Ureter (tissue), 1 donor: ENCODE results near the gene ST6GALNAC2. TPM values are rescaled to one million over a fixed set of nuclear protein-coding genes. Genes with fewer than 3 reads are reported as not detected.

Source experiments
- DNase-seq: peaks from one replicate; pipeline ENCODE4 v3.0.0-alpha.2; 2020; ENCODE audit warnings: low spot score
- total RNA-seq: library from RNA; stranded (reverse); gene quantifications from one replicate; pipeline ENCODE4 v1.2.4, GENCODE V29; 2023
- donor health status: DM: yes; HTN: yes; CAD: no.

The ST6GALNAC2 gene
- total RNA-seq, 1 donor from 2014 or later = 28.7 TPM

GRCh38 chr17:76599694-76600460 is 14.2 kb upstream of the ST6GALNAC2 start:
- DNase-seq = no peak

DNA sequence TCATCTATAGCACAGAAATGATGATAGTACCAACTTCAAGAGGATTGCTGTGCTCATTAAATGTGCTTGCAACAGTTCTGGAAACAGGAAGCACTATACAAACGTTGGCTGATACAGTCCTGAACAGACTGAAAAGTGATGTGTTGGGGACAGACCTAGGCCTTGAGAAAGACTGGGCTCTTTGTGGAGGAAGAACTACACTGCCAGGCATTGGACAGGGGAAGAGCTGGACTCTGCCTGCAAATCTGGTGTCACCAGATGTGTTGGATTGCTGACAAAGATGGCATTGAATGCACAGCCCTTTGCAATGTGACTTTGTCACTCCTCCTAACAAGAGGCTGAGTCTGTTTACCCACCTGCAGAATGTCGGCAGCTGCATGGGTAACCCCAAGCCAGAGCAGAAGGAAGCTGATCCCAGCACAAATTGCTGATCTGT is 12.4 kb upstream of the ST6GALNAC2 start:
- DNase-seq = no peak

- peak; percentile 71 for DNase-seq
These were observed 11.7 kb upstream of the ST6GALNAC2 start for GRCh38 chr17:76597156-76598003.

DNA sequence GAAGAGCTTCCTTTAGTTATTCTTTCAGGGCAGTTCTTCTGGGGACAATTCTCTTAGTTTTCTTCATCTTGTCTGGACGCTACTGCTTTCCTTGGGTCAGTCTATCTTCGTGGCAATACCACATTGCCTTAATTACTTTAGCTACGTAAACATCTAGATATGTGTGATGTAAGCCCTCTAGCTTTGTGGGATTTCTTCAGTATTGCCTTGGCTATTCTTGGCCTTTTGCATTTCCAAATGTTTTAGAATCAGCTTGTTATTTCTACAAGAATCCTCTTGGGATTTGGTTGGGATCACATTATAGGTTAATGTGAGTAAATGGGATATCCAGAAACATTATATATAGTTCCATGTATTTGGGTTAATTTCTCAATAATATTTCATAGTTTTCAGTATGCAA is 9.0 kb upstream of the ST6GALNAC2 start:
- no peak for DNase-seq

GRCh38 chr17:76593959-76594358 is 8.3 kb upstream of the ST6GALNAC2 start:
- DNase-seq = no peak

- DNase-seq = no peak
These were observed 7.7 kb upstream of the ST6GALNAC2 start for GRCh38 chr17:76593384-76593826.

DNA sequence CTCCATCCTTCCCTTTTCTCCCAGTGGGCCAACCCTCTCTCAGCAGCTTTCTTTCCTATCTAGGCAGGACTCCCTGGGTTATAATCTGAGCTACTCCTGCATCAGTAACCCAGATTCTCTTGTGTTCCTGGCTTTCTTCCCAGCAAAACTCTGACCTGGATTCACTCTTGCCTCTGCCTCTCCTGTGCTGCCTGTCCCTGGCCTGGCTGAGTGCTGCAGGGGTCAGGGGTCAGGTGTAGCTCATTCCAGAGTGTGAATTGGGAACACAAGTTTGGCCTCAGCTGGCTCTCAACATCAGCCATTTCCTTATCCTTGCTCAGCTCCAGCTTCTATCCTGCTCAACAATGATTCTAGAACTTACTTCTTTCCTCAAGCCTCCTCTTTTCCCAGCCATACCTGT is 2.5 kb upstream of the ST6GALNAC2 start:
- no peak for DNase-seq

DNA sequence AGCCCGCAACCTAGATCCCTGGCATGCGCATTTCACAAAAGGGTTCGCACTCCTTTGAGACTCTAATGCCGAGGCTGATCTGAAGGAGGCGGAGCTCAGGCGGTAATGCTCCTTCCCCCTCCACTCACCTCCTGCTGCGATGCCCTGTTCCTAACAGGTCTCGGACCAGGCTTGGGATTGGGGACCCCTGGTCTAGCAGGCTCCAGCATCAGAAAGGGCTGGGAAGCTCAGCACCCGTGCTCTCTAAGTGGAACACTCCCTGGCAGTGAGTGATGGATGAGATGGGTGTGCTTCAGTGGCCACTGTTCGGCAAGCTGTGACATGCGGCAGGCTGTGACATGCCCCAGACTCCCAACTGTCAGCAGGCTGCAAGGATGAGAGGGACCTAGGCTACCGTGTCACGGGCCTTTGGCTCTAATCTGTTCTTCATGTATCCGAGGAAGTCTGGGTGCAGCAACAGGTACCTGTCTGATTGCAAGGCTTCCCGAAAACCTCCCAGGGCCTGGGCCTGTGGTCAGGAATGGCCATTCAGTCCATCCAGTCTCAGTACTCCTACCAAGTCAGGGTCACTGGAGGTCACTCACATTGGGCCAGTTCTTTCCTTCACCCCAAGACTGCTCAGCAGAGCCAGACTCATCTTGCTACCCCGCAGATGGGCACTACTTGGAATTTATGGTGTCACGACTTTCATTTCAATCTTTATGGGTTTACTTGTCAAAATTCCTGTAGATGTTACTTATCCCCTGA is 1.3 kb upstream of the ST6GALNAC2 start:
- DNase-seq = peak; percentile 76

DNA sequence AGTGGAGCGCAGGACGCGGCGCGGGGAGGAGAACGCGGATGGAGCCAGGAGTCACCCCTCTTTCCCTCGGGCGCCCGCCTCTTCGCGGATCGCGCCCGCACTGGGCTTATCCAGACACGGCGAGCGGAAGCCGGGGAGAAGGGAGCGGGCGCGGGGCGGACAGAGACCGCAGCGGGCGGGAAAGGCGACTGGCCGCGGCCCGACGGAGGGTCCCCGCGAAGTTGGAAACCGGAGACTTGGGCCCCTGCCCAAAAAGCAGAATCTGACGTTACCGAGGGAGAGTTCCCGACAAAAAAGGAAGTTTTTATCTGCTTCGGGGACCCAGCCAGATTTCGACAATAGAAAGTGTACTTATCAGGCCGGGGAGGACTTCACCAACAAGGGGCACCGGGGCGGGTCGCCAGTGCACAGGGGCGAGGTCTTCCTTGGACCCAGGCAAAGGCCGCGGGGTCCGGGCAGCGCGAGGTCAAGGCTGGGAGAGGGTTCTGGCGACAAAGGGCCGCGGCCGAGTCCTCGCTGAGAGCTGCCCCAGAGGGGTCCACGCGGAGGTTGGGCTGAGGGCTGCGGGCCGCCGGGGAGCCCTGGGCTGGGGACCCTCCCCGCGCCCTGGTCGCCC is 519 bp downstream of the ST6GALNAC2 start:
- no peak for DNase-seq

- DNase-seq = no peak
These were observed 1.1 kb downstream of the ST6GALNAC2 start for GRCh38 chr17:76584427-76585032.

- DNase-seq = no peak
These were observed 3.0 kb downstream of the ST6GALNAC2 start for GRCh38 chr17:76582660-76583059.

DNA sequence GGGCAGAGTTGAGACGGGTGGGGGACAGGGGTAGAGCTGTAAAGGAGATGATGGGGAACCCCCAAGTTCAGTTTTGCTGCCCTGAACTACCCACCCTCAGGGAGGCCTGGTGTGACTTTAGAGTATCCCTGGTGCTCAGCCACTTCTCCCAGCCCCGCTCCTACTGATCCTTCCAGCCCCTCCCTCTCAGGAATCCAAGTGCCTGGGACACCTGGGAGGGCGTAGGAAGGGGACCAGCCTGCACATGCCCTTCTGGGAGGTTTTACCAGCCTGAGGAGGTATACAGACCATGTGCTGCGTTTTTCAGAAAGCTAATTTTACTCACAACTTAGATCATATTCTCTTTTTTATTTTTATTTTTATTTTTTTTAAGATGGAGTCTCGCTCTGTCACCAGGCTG is 4.1 kb downstream of the ST6GALNAC2 start:
- no peak for DNase-seq

DNA sequence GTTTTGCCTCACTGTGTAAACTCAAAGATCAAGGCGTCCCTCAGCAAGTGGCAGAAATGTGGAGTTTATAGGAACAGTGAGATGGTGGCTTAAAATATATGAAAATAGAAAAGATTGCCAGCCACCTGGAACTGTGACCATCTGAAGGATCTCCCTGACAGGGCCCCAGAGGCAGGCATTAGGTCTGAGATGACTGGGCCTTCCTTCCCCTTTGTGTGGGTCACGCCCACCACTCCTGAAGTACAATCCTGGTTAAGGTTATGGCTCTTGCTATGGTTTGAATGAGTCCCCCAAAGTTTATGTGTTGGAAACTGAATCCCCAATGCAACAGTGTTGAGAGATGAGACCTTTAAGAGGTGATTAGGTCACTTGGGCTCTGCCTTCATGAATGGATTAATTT is 6.4 kb downstream of the ST6GALNAC2 start:
- DNase-seq = no peak

DNA sequence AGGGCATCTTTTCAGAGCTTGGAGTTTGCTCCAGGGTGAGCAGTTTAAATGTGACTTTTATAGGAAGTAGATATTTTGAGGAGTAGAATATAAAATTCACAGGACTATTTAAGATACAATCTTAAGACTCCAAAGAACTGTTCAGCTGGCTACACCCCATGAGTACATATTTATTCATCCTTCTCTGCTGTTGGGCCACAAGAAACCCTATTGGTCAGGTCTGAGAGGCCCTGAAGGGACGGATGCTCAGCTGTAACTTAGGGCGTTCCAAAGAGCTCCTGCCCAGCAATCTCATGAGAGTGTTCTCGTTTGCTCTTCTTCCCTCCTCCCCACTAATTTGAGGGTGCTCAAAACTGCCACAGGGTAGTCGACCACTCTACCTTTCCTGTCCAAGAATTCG is 7.3 kb downstream of the ST6GALNAC2 start:
- no peak for DNase-seq

DNA sequence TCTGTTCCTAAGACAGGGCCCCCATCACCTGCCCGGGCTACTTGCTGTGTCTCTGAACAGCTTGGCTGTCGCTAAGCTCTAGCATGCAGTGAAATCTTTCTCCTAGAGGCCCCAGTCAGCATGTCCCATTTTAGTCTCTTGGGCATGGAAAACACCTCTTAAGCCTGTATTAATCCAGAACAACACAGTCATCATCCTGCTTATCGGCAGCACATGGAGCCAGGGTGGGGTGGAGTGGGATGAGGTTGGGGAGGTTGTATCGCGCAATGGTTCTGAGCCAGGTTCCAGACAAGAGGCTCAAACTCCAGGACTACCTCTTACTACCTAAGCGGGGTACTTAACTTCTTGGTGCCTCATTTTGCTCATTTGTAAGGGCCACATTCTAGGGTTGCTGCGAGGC is 7.8 kb downstream of the ST6GALNAC2 start:
- DNase-seq = no peak

GRCh38 chr17:76576189-76576588 is 9.5 kb downstream of the ST6GALNAC2 start:
- DNase-seq = no peak

GRCh38 chr17:76575570-76575969 is 10.1 kb downstream of the ST6GALNAC2 start:
- no peak for DNase-seq

- DNase-seq = no peak
These were observed 11.5 kb downstream of the ST6GALNAC2 start for GRCh38 chr17:76574166-76574565.

- no peak for DNase-seq
These were observed 12.6 kb downstream of the ST6GALNAC2 start for GRCh38 chr17:76573096-76573495.

- no peak for DNase-seq
These were observed 13.3 kb downstream of the ST6GALNAC2 start for GRCh38 chr17:76572201-76572910.
